GM18519 (cell line): ENCODE data around the gene STPG4.
"Not testable (repeated sequence)": the region's sequence is repeated elsewhere in the genome, so short reads cannot be mapped to it uniquely, and the experiment has no call there.

Source experiments
- ATAC-seq: cut with Tn5 transposase; IDR thresholded peaks from one replicate; pipeline ENCODE4 v1.9.1; 2021; ENCODE audit warnings: mild to moderate bottlenecking, moderate library complexity; ENCODE audit not compliant: unreplicated experiment, low FRiP score

The STPG4 gene

GRCh38 chr2:47173986-47174732, 19.1 kb upstream of the STPG4 start:
- no peak for ATAC-seq

- no peak for ATAC-seq
Measured at GRCh38 chr2:47172922-47173695, 18.0 kb upstream of the STPG4 start.

GRCh38 chr2:47172156-47172921, 17.2 kb upstream of the STPG4 start:
- no peak for ATAC-seq

GRCh38 chr2:47169784-47170183, 14.7 kb upstream of the STPG4 start:
- no peak for ATAC-seq

DNA sequence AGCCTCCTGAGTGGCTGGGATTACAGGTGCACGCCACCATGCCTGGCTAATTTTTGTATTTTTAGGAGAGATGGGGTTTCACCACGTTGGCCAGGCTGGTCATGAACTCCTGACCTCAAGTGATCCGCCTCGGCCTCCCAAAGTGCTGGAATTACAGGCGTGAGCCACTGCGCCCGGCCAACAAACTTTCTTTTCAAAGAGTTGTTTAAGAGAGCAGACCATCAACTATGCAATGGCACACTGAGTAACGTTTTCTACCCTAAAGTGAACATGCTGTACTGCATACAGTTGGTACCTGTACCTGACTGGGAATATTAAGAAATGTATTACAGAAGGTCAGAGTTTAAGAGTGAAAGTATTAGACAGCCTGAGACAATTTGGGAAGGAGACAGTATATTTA, 13.8 kb upstream of the STPG4 start:
- ATAC-seq: not testable (repeated sequence)

GRCh38 chr2:47167149-47167548, 12.0 kb upstream of the STPG4 start:
- no peak for ATAC-seq

GRCh38 chr2:47165001-47165555, 10.0 kb upstream of the STPG4 start:
- ATAC-seq: no peak

DNA sequence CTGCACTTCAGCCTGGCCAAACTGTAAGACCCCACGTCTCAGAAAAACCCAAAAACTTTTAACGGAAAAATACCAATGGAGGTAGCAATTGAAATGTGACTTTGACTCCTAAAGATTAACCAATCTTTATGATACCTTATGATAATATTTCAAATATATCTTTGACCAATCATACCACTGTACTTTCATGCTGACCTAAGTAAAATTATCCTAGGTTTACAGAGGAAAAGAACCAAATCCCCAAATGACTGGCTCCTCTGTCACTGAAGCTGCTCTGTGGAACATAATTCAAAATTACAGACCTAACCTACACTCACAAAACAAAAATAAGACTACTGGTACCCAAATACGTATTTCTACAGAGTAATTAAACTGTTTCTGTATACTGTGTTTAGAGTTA, 7.7 kb upstream of the STPG4 start:
- ATAC-seq: no peak

DNA sequence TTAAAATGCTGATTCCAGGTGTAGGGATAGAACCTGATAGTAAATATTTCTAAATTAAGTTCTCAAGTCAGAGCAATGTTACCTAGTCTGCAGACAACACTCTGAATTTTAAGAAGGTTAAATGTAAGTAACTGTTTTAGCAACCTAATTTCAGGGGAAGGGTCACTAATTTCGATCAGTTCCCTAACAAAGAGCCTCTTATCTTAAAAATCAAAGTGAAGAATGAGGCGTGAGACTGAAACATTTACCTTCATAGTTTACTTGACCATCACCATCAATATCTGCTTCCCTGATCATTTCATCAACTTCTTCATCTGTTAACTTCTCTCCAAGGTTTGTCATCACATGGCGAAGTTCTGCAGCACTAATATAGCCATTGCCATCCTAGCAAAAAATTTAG, 6.4 kb upstream of the STPG4 start:
- ATAC-seq: no peak

DNA sequence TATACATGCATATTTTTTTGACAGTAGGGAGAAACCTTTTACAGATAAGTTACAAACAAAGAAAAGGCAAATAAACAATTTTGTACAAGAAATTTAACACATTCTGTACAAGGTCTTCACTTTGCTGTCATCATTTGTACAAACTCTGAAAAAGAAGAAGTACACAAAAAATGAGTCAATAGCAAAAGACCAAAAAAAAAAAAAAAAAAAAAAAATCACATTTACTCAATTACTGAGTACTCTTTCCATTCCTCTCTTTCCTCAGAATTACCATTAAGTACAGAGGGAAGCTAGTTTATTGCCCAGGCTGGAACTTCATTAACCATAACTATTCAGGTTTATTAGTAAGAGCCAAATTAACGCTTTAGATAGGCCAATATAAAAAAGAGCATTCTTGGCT, 5.6 kb upstream of the STPG4 start:
- ATAC-seq: no peak

- ATAC-seq: no peak
Measured at GRCh38 chr2:47160211-47160610, 5.1 kb upstream of the STPG4 start.

GRCh38 chr2:47159627-47160026, 4.5 kb upstream of the STPG4 start:
- ATAC-seq: no peak

GRCh38 chr2:47158576-47158975, 3.5 kb upstream of the STPG4 start:
- ATAC-seq: no peak

GRCh38 chr2:47152803-47153202, 2.3 kb downstream of the STPG4 start:
- no peak for ATAC-seq

- no peak for ATAC-seq
Measured at GRCh38 chr2:47150175-47150574, 4.9 kb downstream of the STPG4 start.

DNA sequence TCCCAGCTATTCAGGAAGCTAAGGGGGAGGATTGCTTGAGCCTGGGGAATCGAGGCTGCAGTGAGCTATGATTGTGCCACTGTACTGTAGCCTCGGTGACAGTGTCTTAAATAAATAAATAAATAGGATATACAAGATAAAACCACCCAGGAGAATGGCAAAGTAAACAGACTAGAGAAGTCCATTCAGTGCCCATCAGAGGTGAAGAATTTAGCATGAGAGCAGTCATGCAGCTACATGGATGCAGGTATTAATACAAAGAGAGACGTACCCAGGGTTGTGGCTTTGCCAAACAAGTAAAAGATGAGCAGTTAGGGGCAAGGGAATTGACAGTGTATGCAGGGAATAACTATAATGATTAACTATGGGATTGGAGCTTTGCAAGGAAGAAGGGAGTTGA, 8.1 kb downstream of the STPG4 start:
- ATAC-seq: no peak

- no peak for ATAC-seq
Measured at GRCh38 chr2:47145466-47145865, 9.6 kb downstream of the STPG4 start.

- ATAC-seq: no peak
Measured at GRCh38 chr2:47141520-47141919, 13.6 kb downstream of the STPG4 start.

- ATAC-seq: no peak
Measured at GRCh38 chr2:47134386-47135090, 20.6 kb downstream of the STPG4 start.

GRCh38 chr2:47133046-47133445, 22.1 kb downstream of the STPG4 start:
- no peak for ATAC-seq
